GM21717 (cell line): ENCODE results near the gene MUC2.

Experiments
- ATAC-seq: cut with Tn5 transposase; IDR thresholded peaks from one replicate; pipeline ENCODE4 v1.9.1; 2021; ENCODE audit warnings: mild to moderate bottlenecking, moderate library complexity; ENCODE audit not compliant: unreplicated experiment

Gene MUC2

DNA sequence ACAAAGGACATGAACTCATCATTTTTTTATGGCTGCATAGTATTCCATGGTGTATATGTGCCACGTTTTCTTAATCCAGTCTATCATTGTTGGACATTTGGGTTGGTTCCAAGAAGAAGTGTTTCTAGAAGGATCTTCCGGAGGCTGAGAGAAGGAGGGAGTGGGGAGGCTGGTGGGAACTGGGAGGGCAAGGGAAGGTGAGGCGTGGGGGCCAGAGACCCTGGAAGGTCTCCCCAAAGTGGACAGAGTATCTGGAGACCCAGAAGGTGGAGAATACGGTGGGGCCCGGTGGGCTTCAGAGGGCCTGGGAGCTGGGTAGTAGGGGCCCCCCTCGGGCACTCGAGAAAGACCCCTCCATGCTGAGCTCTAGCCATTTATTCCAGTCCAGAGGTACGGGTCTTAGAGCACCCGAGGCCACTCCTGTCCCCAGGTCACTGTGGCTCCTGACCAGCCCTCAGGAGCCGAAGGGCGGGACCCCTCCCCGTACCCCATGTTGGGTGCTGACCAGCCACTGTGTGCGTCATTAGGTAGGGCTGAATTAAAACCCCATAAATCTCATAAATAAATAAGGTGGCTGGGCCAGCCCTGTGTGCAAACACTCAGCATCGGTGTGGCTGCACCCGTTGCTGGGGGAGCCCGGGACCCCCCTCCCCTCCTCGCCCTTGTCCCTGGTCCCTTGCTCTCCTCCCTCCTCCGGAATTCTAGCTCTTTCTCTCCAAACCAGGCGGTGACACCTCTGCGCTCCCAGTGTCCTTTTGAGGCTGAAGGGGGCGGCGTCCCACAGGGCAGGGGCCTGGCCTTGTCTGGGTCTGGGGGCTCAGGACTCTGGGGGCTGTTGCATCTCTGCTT lies 44.3 kb downstream of the MUC2 start:
- no peak for ATAC-seq

DNA sequence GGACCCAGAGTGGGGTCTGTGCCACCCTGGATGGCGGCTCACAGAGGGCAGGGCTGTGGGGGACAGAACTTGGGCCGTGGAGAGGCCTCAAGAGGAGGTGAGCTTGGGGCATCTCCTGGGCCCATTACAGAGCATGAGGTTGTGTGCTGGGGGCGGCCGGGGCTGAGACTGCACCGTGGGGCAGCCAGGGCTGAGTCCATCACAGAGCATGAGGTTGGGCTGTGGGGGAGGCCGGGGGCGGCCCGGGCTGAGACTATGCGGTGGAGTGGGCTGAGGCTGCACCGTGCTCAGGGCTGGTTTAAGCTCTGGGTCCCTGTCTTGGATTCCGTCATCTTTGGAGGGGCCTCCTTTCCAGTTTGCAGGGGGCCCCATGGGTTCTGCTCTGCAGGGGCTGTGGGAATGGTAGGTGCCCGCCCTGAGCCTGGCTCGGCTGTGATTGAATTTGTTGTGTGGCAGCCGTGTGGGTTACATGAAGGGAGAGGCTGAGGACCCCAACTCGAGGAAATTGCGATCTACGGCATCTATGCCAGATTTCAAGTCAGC lies 45.0 kb downstream of the MUC2 start:
- no peak for ATAC-seq

DNA sequence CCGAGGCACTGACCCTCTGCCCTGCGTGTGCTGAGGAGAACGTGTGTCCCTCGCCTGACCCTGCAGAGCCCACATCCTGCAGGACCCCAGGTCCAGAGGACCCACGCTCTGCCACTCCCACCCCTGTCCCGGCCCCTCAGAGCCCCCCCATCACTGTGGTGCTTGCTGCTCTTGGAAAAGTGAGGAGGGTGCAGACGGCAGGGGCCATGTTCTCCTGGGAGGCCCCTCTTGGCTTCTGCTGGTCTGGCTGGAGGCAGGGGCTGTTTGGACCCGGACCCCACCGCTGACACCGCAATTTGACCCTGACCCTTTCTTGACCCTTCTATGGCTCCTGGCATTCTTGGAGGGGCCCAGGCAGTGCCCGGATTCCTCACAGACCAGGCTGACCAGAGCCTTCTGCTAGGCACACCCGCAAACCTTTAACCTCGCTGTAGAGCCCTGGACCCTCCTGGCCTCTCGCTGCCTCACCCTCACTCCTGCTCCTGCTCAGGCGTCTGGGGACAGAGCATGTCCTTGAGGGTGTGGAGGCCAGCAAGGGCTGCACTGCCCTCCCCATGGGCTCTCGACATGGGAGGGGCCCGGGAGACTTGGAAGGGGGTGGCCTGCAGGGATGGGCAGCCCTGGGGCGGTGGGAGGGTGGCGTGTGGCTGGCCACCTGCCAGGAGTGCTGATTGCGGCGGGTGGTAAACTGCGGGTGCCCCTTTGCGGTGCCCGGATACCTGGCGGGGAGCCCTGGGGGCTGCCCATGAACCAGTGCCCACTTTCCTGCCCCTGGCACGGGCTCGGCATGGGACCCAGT lies 46.1 kb downstream of the MUC2 start:
- ATAC-seq = no peak

DNA sequence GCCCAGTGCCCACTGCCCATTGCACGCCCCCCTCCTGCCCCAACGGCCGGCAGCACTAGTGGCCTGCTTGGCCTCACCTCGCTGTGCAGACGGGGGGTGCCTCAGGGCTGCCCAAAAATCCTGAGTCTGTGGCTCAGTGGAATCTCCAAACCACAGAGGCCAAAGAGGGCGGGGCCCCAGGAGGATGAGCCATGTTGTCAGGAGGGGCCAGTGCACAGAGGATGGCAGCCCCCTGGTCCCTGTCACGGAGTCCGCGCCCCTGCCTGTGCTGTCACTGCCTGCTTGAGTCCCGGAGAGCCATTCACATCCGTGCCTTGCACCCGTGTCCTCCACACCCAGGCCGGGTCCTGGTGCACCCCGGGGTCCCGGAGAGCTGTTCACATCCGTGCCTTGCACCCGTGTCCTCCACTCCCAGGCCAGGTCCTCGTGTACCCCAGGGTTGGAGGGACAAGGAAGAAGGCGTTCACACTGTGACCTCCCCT lies 46.7 kb downstream of the MUC2 start:
- no peak for ATAC-seq

GRCh38 chr11:1121813-1122663 lies 47.4 kb downstream of the MUC2 start:
- no peak for ATAC-seq

DNA sequence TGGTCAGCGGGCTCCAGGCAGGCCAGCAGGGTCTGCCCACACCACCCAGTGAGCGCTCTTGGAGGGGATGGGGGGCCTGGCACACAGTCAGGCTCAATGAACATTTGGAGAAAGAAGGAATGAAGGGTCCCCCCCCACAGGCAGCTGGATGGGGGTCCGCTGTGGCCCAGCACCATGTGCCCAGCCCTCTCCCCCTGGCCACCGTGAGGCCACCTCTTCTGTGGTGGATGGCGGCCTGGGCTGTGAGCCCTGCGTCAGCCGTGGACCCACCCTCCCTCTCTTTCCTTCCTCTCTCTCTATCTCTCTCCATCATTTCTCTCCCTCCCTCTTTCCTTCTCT lies 48.0 kb downstream of the MUC2 start:
- ATAC-seq = no peak

GRCh38 chr11:1123970-1124369 lies 49.3 kb downstream of the MUC2 start:
- no peak for ATAC-seq
